NCI-H146 treated with DMSO at 0.1 percent for 48 hours (cell line): ENCODE data around the gene CEP170B.
"Not testable (repeated sequence)": the region's sequence is repeated elsewhere in the genome, so short reads cannot be mapped to it uniquely, and the experiment has no call there.

ENCODE experiments used
- DNase-seq: peaks from one replicate; lab custom pipeline; 2025; ENCODE audit not compliant: unreplicated experiment; lab: John Stamatoyannopoulos, UW

Gene CEP170B

DNA sequence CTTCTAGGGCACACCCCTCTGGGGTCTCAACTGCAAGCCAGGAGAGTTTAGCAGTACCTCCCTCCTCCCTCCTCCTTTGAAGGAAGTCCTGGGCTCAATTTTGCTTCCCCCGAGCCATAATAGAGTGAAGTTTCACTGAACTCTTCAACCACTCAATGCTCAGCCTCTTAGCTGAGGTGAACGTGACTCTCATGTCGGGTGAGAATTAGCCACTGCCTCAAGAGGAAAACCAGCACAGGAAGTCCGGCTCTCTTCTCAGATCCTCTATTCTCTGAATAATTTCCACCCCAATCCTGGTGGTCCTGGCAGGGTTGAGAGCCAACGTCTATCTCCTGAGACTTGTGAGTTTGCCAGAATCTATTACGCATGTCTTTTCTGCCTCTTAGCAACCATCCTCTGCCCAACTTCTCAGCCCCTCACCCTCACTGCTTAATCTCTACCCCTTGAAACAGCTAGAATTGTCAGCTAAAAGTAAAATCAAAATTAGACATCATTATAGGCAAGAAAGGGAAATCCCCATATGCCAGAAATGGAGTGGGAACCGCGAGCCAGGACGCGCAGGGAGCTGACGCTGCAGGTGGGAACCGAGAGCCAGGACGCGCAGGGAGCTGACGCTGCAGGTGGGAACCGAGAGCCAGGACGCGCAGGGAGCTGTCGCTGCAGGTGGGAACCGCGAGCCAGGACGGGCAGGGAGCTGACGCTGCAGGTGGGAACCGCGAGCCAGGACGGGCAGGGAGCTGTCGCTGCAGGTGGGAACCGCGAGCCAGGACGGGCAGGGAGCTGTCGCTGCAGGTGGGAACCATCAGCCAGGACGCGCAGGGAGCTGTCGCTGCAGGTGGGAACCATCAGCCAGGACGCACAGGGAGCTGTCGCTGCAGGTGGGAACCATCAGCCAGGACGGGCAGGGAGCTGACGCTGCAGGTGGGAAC lies 39.8 kb downstream of the CEP170B start:
- not testable (repeated sequence) for DNase-seq

DNA sequence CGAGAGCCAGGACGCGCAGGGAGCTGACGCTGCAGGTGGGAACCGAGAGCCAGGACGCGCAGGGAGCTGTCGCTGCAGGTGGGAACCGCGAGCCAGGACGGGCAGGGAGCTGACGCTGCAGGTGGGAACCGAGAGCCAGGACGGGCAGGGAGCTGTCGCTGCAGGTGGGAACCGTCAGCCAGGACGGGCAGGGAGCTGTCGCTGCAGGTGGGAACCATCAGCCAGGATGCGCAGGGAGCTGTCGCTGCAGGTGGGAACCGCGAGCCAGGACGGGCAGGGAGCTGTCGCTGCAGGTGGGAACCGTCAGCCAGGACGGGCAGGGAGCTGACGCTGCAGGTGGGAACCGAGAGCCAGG lies 40.5 kb downstream of the CEP170B start:
- DNase-seq = not testable (repeated sequence)

DNA sequence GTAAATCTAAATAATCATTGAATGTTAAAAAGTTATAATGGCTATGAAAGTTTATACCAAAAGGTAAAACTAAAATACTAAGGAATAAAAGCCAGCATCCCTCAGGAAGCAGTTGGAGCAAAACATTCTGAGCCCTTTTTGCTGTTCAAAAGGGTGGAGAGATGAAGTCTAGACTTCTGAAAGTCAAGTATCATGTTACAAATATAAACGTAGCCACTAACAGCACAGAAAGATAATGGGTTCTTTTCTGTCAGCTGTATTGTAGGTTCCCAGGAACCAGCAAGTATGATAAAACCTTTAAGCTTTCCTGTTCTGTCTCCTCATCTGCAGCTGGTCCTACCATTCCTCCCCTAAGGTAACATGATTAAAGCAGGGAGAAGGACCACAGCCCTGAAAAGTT lies 43.2 kb downstream of the CEP170B start:
- DNase-seq = no peak

DNA sequence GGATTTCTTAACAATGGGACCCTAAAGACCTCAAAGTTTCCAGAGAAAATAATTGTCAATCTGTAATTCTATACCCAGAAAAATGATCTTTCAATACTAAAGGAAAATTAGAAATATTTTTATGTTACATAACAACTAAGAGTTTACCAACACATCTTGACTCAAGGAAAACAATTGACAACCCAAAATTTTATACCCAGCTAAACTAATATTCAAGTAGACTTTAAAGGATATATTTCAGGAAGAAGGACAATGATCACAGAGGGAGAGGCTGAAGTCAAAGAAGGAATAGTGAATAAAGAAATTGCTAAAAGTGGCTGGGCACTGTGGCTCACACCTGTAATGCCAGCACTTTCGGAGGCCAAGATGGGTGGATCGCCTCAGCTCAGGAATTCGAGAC lies 47.0 kb downstream of the CEP170B start:
- DNase-seq = no peak

DNA sequence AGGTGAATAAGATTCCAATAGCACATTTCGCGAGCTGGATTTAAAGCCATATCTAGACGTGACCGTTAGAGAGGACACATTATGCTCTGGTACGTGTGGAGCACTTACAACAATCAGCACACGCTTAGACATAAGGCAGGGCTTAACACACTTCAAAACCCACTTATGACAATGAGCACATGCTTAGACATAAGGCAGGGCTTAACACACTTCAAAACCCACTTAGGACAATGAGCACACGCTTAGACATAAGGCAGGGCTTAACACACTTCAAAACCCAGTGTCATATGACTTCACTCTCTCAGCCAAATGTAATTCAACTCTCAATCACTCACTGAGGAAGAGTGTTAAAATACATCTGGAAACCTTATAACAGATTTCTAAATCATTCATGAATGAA lies 48.4 kb downstream of the CEP170B start:
- DNase-seq = no peak

DNA sequence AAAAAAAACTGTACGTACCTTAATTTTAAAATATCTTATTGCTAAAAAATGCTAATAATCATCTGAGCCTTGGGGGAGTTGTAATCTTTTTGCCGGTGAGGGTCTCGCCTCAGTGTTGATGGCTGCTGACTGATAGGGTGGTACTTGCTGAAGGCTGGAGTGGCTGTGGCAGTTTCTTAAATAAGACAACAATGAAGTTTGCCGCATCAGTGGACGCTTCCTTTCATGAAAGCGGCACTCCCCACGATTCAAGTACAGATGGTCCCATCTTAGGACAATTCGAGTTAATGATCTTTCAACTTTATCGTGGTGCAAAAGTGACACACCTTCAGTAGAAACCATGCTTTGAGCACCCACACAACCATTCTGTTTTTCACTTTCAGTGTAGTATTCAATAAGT lies 52.0 kb downstream of the CEP170B start:
- no peak for DNase-seq

DNA sequence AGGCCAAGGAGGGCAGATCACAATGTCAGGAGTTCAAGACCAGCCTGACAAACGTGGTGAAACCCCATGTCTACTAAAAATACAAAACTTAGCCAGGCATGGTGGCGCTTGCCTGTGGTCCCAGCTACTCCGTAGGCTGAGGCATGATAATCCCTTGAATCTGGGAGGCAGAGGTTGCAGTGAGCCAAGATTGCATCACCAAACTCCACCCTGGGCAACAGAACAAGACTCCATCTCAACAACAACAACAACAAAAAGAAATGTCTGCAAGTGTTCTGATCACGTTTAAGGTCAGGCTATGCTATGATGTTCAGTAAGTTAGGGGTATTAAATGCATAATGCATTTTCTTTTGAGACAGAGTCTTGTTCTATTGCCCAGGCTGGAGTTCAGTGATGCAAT lies 52.9 kb downstream of the CEP170B start:
- DNase-seq = no peak

DNA sequence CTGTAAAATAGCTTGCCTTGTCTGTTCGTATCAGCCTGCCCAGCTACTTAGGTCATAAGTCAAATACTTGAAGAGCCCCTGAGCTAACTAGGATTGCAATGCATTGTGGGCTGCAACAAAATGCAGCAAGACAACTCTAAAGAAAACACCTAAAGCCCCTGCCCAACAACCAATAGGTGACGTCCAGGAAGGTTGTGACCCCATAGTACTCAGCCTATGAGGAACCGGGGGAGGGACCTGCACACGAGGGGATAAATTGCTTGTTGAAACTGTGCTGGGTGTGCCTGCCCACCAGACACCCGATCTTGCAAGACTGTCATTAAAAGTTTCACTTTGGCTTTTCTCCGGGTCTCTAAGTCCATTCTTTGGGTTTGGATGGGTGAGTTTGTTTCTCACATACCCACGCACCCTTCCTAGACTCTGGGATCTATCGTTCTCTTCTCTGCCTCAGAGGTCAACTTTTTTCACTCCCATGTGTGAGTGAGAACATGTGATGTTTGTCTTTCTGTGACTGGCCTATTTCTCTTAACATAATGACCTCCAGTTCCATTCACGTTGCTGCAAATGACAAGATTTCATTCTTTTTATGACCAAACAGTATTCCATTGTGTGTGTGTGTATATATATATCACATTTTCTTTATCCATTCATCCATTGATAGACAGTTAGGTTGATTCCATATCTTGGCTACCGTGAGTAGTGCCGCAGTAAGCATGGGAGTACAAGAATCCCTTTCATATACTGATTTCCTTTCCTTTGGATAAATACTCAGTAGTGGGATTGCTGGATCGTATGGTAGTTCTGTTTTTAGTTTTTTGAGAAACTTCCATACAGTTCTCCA lies 54.3 kb downstream of the CEP170B start:
- not testable (repeated sequence) for DNase-seq

DNA sequence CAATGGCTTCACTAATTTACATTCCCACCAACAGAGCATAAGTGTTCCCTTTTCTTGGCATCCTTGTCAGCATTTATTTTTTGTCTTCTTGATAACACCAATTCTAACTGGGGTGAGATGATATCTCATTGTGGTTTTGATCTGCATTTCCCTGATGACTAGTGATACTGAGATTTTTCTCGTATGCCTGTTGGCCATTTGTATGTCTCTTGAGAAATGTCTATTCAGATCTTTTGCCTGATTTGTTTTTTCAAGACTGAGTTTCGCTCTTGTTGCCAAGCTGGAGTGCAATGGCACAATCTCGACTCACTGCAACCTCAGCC lies 54.9 kb downstream of the CEP170B start:
- no peak for DNase-seq

DNA sequence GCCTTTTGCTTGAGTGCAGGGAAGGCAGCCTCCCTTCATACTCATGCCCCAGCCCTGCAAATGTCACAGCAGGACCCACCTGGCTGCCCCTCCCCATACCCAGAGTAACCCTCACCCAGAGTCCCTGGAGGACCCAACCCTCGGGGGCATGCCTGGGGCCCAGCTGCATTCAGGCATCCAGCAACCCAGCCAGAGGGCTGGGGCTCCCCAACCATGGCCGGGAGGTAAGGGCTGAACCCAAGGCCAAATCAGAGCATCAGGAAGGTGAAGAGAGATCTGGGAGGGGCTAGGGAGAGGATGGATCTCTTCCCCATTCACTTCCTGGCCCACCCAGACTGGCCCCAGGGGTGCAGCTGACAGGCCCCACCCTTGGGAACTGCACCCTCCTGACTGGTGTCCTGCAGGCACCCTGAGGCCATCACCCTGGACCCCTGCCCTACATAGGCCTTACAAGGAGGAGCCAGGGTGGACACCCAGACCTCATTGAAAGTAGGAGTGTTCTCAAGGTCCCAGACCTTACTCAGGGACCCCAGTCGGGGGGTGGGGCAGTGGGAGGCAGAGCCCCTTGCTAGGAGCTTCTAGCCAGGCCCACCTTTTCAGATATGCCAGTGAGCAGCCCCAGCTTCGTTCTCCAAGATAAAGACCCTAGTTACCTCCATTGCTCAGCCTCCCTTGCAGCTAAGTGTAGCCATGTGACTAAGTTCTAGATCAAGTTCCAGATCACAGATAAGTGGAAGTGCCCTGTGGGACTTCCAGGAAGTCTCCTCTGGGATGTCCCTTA lies 58.8 kb downstream of the CEP170B start:
- no peak for DNase-seq

DNA sequence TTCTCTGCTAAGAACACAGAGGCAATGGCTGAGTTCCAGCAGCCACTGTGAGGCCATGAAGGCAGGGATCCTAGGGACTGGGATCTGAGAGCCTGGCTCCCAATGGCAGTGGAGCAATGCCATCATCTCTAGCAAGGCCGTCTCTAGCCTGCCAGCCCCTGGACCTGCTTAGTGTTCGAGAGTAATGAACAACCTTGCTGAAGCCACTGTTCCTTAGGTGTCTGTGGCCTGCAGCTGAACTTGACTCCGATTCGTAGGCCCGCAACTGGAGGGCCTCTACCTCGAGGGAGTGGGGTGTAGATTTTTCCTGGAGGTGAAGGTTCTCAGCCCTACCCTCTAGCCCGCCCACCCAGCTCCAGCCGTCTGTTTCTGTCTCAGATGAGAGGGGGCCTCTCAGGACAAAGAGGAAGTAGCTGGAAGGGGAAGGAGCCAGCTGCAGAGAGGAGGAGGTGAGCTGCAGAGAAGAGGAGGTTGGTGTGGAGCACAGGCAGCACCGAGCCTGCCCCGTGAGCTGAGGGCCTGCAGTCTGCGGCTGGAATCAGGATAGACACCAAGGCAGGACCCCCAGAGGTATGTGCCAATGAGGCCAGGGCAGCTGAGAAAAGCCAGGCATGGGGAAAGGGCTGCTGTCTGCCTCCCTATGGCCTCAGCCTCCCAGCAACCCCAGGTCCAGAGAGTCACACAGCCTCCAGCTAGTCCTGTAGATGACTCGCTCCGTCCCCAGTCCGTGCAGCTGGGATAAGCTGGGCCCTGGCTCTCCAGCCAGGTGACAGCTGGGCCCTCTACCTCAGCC lies 59.5 kb downstream of the CEP170B start, which contains the start of gene PLD4:
Gene PLD4 (plus strand): TSS at position 459 of the 793 bp plus-strand sequence. CDS start 2,262 bp downstream, outside the sequence.
- DNase-seq = no peak

DNA sequence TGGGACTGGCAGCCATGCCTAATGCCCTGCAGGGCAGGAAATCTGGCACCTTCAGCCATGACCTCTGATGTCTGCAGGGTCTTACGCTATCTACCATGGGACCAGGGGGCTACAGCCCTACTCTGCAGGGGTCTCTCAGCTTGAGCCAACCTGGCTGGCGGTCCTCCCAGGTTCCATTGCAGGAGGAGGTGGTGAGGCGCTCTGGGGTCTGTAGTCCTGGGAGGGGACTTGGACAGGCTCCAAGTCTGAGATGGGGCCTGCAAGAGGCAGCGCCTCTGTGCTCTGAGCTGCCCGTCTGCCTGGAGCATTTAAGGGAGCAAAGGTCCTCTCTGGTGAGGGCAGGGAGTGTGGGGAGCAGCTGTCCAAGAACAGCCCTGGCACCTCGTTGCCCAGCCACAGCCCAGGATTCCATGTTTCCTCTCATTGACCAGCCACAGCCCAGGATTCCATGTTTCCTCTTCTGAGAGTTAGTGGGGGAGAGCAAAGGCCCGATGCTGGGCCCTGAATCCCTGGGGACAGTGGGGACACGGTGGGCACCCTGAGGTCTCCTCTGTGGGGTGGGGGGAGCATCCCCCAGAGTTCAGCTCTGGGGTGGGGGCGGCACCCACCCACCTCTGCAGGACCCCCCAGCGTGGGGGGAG lies 60.3 kb downstream of the CEP170B start:
- no peak for DNase-seq

DNA sequence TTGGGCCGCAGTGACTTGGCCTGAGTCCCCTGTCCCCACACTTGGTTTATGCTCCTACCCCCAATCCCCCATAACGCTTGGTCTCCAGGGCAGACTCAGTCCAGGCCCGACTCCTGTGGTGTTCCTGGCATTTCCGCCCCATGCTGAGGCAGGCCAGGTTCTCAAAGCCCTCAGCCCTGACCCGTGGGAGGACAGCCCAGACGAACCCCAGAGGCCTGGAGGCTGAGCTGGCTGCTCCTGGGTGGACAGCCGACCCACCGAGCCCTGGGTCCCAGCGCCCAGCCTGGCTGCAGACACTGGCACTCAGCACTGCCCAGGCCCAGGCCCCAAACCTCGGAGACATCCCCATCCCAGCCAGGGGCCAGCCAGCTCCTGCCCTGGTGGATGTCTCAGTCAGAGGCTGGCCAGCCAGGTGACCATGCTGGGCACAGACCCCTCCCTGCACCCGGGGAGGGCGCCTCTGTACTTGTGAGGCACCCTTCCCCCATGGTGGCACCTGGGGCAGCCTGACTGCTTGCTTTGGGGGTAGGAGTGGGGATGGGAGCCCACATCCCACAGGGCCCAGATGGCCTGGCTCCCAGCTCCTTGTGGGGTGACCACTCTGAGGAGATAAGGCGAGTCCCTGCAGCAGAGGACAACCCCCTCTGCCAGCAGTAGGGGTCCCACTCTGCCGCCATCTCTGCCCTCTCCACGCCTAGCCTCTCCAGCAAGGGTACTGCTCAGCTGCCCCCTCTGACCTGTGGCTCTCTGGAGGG lies 61.0 kb downstream of the CEP170B start:
- no peak for DNase-seq

DNA sequence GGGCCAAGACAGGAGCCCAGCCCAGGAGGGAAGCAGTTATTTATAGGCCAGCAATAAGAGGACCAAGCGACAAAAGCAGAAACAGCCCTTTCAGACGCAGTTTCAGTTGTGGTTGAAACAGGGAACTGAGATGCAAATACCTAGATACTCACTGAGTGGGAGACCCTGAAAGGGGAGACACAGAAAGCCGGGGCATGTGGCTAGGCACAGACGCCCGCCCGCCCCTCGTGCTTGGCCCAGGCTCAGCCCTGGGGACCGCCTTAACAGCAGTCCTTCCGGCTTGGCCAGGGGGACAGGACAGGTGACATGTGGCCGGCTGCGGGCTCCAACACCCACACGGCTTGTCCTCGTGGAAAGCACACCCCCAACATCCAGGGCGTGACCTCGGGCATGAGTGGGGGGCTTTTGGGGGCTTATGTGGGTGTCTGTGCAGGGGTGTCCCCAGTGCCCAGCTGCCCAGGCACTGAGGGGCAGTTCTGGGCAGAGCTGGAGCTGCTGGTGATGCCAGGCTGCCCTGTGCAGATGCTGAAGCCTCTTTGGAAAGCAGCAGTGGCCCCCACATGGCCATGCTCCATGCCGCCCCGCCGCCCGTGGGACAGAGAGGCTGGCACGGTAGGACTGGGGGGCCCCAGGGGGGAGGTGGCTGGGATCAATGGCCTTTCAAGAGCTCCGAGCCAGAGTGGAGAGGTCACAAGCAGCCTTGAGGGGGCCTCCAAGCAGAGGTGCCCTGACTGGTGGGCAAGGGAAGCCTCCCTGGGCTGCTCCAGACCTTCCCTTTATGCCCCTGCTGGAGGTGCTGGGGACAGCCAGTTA lies 61.8 kb downstream of the CEP170B start:
- DNase-seq = no peak

DNA sequence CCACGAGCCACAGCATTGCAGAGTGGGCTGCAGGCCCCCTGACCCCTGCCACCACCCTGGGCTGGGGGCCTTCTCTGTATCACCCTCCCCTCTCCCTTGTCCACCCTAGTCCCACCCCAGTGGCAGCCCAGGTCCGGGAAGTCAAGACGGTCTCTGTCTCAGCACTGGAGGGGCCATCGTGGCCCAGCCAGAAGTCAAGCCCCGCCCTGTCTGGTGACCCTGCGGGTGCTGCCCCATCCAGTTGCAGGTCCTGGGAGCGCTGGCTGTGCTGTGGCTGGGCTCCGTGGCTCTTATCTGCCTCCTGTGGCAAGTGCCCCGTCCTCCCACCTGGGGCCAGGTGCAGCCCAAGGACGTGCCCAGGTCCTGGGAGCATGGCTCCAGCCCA lies 62.4 kb downstream of the CEP170B start:
- no peak for DNase-seq

DNA sequence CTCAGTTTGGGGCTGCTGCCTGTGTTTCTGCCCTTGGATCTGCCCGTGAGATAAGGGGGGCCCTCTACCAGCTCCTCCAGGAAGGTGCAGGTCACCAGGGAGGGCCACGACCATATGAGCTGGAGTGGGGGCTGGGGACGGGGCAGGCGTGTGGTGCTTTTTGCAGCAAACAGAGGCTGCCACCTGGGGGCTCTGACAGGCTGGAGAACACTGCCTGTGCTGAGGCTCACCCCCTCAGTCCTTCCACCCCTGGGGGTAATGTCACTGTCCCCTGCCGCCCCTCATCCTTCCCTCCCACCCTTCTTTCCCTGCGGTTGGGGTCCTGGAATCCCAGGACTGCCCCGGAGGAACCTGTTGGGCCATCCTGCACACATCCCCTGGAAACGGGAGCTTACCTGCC lies 62.8 kb downstream of the CEP170B start:
- no peak for DNase-seq

DNA sequence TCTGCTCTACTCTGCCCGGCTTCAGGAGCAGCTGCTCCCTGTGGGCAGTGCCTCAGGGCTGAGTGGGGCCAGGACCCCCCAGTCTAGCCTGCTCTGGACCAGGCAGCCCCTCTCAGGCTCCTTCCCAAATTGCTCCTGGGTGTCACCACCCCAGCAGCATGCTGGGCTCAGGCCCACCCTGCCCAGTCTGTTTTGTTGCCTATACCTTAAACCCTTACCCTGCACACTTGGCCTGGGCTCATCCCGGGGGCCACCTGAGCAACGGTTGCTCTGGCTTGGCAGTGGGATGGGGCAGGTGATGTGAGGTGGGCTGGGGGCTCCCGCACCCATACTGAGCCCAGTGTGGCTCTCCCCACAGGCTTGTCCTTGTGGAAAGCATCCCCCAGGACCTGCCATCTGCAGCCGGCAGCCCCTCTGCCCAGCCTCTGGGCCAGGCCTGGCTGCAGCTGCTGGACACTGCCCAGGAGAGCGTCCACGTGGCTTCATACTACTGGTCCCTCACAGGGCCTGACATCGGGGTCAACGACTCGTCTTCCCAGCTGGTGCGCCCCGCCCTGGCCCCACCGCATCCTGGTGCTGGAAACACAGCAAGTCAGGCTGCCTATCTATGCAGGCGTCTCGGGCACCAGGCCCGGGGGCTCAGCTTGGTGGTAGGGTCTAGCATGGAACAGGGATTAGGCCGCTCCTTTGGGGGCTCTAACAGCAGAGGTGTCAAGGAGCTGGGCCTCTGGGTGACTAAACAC lies 63.5 kb downstream of the CEP170B start:
- no peak for DNase-seq
